Measurements from ENCODE around the gene TNK1.

GRCh38 chr17:7436556-7437368 lies 55.9 kb downstream of the TNK1 start:
- TF ChIP-seq, protein P1, sequence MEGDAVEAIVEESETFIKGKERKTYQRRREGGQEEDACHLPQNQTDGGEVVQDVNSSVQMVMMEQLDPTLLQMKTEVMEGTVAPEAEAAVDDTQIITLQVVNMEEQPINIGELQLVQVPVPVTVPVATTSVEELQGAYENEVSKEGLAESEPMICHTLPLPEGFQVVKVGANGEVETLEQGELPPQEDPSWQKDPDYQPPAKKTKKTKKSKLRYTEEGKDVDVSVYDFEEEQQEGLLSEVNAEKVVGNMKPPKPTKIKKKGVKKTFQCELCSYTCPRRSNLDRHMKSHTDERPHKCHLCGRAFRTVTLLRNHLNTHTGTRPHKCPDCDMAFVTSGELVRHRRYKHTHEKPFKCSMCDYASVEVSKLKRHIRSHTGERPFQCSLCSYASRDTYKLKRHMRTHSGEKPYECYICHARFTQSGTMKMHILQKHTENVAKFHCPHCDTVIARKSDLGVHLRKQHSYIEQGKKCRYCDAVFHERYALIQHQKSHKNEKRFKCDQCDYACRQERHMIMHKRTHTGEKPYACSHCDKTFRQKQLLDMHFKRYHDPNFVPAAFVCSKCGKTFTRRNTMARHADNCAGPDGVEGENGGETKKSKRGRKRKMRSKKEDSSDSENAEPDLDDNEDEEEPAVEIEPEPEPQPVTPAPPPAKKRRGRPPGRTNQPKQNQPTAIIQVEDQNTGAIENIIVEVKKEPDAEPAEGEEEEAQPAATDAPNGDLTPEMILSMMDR (IDR thresholded peaks at IDR 0.05; ENCODE audit: control extremely low read depth in 1 of 3, insufficient read depth in 1 of 3, low read depth in 1 of 3, low read length in 3 of 3), result peak; percentile 63 to 99 (median 79)
- TF ChIP-seq, protein P2, sequence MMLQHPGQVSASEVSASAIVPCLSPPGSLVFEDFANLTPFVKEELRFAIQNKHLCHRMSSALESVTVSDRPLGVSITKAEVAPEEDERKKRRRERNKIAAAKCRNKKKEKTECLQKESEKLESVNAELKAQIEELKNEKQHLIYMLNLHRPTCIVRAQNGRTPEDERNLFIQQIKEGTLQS (IDR thresholded peaks at IDR 0.05; ENCODE audit: insufficient read depth, low read depth, low read length), result no peak
- no peak for TF ChIP-seq KDM1A (IDR thresholded peaks at IDR 0.05; ENCODE audit: borderline replicate concordance, low read length)
- no peak for TF ChIP-seq FOSL1 (IDR thresholded peaks at IDR 0.05; ENCODE audit: insufficient read depth, low read depth, low read length)
- TF ChIP-seq EZH2 (IDR thresholded peaks at IDR 0.05; ENCODE audit: low read depth, low read length, severe bottlenecking), result no peak
- TF ChIP-seq ZNF274 (IDR thresholded peaks at IDR 0.05; ENCODE audit: borderline replicate concordance, extremely low read depth, low read length), result no peak
- no peak for TF ChIP-seq SIX5 (IDR thresholded peaks at IDR 0.05; ENCODE audit: low read depth, low read length)
- peak; percentile 51 to 72; a peak in 2 of 4 replicates for TF ChIP-seq SIN3A (conservative IDR thresholded peaks at IDR 0.05 in 1 of 2, IDR thresholded peaks at IDR 0.05 in 1 of 2; ENCODE audit: low read depth in 1 of 2, low read length in 2 of 2)
- TF ChIP-seq MAFK (IDR thresholded peaks at IDR 0.05; ENCODE audit: low read depth, low read length), result no peak
- no peak; the same call in none of the 2 replicates for TF ChIP-seq POLR2AphosphoS5 (IDR thresholded peaks at IDR 0.05; ENCODE audit: low read depth, low read length)
